G401 (cell line): ENCODE results near the gene S100A16. TPM values are rescaled to one million over a fixed set of nuclear protein-coding genes. Genes with fewer than 3 reads are reported as not detected.
A peak's percentile ranks its signal among the peaks of the same experiment; 100 is the strongest.

Experiments
- DNase-seq: peaks from one replicate; pipeline ENCODE4 v3.0.0-alpha.2; 2015; ENCODE audit warnings: low spot score
- in situ Hi-C: cut with HindIII; loops from 2 replicates; pipeline ENCODE4 v1.10.0; 2016; ENCODE audit warnings: low sequenced_read_pairs, mixed read lengths
- total RNA-seq: library from RNA; depleted of rRNA; stranded (reverse); fragments of >200 nt; shearing (Covaris generic); gene quantifications from 2 replicates; pipeline ENCODE4 v1.2.3, GENCODE V29; 2014; rRNA removed

Gene S100A16, protein sequence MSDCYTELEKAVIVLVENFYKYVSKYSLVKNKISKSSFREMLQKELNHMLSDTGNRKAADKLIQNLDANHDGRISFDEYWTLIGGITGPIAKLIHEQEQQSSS
- total RNA-seq = 81.9 and 98.1 TPM in 2 replicates

DNA sequence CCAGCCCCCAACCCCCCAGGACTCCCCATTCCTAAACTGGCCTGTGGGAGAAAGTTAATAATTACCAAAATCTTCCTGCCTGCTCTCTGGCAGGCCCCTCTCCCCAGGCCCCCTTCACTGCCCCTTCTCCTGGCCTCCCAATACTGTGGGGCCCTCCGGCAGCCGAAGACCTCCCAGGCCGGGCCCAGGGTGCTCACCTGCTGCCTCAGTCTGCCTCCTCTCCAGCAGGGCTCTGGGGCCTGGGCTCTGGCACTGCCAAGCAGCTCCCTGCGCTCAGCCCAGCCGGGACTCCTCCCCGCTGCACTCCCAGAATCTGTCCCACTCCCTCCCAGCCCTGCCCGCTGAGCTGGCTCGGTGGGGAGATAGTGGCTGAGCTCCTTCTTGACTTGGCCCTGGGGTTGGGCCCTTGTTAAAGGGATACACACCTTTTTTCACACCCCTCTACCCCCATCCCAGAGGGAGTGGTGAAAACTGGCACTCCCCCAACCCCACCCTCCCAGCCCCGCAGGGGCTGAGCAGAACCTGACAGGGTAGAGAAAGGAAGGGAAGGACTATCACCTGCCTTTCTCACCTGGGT is at the start of gene S100A16:
Gene S100A16, minus strand, starts transcription at position 383 of the 577 bp plus-strand sequence. CDS start 4,986 bp downstream, outside the sequence.
- DNase-seq = peak; percentile 40

DNA sequence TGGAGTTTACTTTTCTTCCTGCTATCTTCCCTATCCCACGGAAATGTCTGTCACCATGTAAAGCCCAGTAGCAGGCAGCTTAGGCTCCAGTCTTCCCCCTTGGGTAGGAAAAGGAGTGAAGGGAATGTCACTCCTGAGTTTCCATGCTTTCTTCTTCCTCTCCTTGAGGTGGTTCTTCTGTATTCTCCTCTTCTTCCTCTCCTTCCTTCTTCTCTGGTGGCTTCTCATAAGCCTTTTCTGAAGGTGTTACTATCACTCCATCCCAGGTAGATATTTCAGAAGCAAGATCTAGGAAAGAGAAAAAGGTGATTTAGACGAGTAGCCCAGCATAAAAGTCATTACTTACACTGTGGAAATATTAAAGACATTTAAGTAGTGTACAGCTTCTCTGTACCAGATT is 49.3 kb upstream of the S100A16 start:
- in situ Hi-C loops = no loop called here

More for the DNA sequence above, at the start of gene S100A16:
- in situ Hi-C loops = no loop called here

DNA sequence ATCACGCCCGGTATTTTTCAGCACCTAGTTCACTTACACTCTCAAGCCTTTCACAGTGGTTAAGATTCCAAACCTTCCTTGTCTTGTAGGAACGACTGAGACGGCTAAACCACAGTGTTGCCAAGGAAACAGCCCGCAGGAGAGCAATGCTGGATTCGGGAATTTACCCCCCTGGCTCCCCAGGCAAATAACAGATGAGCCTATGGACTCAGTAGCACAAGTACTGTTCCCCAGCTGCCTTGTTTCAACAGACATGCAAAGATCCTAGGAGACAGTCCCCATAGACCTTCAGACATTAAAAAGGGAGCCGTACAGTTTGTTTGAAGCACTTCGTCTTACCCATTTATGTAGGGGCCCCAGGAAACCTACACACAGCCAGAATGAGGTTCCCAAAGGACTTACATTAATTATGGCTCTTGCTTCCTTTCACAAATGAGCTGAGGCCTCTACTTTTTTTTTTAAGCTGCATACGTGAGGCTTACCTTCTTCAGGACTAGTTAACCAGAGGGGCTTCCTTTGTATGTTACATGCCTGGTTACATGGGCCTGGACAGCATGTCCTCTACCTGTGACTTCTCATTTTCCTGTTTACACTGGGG is 48.3 kb upstream of the S100A16 start:
- in situ Hi-C loops = no loop called here
- DNase-seq = no peak

More for the DNA sequence above, 49.3 kb upstream of the S100A16 start:
- DNase-seq = no peak

DNA sequence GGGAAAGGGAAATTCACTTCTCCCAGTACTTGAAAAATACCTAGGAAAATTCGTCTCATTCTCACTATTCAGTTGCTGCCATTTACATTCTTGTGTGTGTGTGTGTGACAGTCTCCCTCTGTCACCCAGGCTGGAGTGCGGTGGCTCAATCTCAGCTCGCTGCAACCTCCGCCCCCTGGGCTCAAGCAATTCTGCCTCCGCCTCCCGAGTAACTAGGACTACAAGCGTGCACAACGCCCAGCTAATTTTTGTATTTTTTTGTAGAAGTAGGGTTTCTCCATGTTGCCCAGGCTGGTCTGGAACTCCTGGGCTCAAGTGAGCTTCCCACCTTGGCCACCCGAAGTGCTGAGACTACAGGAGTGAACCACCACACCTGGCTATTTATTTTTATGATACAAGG is 46.7 kb upstream of the S100A16 start:
- DNase-seq = no peak
- in situ Hi-C loops = no loop called here

DNA sequence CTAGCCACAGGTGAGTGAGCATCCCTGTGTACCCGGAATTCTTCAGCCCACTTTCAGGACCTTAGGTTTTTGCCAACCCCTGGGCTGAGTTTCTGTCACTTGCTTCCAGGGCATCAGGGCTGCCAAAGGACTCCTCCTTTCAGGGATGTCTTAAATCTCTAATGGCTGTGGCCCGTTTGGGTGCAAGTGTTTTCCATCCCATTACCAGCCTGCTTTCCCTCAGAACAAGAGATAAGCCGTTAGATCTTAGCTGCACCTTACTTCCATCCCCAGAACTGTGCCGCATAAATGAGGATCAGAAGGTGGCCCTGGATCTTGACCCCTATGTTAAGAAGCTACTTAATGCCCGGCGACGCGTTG is 46.2 kb upstream of the S100A16 start:
- no peak for DNase-seq
- in situ Hi-C loops = no loop called here

DNA sequence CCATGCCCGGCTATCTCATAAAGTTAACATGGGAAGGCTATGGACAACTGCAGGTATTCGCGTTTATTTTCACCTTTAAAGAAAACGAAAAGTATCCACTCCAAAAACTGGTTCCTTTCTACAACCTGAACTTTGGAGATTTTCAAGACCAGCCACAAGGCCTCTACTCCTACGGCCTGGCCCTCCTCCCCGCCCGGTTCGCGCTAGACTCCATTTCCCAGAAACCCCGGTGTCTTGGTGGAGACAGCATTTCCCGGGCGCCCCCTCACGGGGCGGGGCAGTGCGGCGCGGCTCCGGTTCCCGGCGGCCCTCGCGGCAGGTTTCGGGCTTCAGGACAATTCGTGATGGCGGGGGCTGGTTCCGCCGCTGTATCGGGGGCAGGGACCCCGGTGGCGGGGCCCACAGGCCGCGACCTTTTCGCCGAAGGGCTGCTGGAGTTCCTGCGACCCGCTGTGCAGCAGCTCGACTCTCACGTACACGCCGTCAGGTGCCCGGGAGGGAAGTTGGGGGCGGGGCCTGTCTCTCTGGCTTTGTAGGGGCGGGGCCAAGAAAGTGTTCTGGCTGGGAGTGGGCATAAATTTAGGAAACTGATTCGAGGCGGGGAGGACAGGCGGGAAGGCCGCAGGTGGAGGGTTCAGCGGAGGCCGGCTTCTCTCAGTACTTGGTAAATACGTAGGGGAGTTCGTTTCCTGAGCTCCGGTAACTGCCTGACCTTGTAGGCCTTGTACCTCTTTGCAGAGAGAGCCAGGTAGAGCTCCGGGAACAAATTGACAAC is 45.6 kb upstream of the S100A16 start, which contains the start of gene SNAPIN:
Gene SNAPIN, plus strand, starts transcription at position 304 of the 775 bp plus-strand sequence. Its CDS starts 41 bp downstream, at position 345.
- DNase-seq = peak; percentile 94
- in situ Hi-C loops = no loop called here

DNA sequence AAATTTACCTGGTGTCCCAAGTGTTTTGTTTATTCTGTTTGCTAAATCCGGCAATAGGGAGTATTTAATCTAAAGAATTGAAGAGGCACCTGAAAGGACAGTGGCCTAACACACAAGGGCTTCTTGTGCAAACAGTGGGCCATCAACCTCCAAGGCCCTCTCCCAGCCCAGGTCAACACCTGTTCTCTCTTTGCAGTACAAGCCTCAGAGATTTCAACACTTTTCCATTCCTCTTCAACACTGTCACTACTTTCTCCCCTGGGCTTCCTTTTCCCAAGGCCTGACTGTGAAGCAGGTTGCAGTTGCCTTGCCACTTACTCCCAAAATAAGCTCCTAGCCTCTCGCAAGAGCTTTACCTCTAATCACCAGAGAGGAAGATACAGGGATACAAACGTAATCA is 42.4 kb upstream of the S100A16 start:
- in situ Hi-C loops = no loop called here
- no peak for DNase-seq

DNA sequence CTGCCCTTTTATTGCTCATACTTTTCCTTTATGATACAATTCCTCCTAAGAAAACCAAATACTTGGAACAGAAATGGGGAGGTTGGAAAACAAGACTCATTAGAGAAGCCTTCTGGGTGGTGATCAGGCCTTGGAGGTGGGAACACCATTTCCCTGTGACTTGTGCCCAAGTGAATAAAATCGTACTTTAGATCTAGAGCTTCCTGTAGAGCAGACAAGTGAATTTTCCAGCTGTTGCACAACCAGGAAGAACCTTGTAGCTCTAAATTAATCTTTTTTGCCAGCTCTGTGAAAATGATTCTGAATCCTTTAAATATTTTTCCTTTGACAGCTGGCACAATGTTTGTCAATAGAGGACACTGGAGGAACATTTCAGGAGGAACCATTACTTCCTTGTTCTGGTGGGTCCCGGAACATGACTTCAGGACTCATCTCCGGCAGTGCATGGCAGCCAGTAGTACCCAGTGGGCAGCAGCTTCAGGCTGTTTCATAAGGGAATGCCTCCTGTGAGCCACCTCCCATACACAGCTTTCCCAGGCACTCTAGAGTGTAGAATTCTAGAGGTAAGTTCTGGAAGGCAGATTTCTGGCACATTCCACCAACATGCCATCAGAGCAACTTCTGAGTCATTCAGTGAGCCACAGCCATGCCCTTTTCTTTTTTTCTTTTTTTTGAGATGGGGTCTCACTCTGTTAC is 40.0 kb upstream of the S100A16 start:
- no peak for DNase-seq
- in situ Hi-C loops = no loop called here

DNA sequence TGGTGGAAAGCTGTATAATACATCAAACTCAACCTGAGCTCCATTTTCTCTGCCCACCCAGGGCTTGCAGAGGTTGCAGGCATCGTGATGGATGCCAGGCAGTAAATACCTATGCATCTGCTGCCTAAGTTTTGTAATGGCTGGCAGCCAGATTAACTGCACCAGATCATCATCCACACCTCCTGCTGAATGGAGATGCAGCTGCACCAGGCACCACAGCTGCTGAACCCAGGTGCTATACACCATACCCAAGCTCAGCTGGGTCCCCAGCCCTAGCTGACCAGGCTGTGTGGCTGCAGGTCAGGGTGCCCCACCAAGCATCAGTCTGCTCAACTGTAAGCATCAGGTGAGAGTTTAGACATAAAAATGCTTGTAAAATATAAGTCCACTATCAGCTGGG is 38.8 kb upstream of the S100A16 start:
- in situ Hi-C loops = no loop called here
- no peak for DNase-seq

DNA sequence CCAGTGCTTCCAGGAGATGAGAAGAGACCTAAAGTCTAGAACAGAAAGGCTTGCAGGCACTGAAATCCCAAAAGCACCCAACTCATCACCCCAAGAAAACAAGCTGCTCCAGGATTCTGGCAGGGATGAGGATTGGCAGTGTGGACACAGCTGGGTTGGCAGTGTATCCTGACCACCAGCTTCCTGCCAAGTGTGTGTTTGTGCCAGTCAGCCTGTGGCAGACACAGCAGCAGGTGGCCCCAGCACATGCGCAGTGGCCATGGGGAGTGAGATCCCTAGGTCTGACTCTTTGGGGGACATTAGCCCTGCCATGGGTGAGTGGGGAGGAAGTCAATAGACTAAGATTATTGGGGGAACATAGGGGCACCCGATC is 36.9 kb upstream of the S100A16 start:
- in situ Hi-C loops = no loop called here
- DNase-seq = peak; percentile 76

DNA sequence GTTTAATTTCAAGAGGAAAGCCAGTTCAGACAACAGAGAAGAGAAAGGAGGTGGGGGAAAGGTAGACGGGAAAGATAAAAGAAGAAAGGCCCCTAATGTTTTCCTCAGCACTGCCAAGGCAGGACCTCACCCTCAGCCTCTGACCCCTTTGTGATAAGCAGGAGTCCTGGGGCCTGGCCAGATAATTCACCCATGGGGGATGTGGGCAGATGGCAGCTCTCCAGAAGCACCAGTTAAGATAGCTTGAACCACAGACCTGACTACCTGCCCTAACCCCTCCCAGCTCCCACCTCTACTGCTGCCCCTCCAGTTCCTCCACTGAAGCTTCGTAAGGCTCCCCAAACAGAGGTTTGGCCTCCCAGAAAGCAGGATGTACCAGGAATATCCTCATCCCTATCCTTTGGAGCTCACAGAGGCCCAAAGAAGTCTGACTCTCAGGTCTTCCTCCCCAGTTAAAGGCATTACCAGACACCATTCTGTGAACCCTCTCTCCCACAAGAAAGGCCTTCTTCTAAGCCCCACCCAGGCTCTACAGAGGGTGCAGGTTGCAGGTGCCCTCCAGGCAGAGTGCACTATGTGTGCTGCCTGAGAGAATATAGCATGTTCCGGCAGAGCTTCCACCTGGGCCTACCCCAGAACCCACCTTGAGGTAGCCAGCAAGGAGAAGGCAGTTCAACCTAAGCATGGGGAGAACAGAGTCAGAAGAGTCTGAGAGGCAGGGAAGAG is 36.4 kb upstream of the S100A16 start:
- in situ Hi-C loops = no loop called here
- no peak for DNase-seq

DNA sequence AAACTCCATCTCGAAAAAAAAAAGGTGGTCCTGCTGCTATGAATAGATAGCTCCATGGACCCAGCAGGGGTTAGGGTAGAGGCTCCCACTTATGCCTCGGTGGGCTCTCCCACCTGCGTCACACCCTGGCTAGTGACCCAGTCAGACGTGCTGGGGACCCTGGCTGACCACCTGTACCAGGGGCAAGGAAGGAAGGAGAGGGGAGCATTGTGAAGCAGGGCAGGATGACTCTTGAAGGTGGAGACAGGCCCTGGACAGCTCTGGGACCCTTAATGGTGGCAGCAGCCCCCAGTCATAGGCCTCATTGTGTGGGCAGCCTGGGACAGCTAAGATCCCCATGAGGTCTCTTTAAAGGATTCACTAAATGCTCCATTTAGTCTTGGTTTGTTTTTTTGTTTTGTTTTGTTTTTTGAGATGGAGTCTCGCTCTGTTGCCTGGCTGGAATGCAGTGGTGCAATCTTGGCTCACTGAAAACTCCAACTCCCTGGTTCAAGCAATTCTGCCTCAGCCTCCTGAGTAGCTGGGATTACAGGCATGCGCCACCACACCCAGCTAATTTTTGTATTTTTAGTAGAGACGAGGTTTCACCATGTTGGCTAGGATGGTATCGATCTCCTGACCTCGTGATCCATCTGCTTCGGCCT is 35.2 kb upstream of the S100A16 start:
- no peak for DNase-seq
- in situ Hi-C loops = no loop called here

DNA sequence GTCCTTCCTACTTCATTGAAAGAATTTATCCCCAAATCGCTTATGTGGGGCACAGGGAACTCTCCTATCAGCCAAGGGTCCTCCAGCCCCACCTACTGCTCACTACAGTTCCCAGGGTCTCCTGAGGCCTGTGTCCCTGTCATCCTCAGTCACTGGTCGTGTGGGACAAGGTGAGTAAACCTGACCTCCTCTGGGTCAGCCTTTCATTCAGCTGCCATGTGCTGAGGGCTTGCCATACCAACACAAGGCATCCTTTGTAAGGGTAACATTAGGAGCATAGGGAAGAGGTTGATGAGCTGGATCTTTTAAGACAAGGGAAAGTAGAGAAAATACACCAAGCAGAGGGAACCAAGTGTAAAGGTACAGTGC is 34.4 kb upstream of the S100A16 start:
- in situ Hi-C loops = no loop called here
- DNase-seq = no peak

DNA sequence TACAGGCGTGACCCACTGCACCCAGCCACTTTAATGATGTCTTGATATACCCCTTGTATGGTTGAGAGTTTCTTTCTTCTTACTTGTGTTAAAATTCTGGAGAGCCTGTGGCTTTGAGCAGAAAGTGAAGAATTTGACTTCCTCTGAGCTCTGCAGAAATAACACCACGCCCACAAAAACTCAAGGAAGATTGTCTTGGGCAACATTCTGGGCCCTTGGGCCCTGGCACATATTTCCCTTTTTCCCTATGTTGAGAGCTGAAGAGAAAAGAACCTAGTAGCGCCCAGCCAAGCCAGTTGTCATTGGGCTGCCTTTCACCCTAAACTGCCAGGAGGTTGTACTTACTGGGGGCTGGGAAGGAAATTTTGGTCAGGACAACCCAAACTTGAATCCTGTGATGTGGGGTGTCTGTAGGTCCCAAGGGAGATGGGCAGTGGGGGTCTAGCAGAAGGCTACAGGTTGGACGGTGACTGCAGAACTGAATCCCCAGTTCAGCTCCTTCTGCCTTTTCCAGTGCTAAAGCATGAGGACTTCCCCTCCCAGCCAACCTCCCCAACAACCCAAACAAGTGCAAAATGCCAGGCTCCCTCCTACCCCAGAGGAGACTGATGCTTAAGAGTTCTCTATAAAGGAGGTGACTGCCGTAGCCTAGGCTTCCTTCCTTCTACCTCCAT is 33.9 kb upstream of the S100A16 start:
- DNase-seq = no peak
- in situ Hi-C loops = no loop called here

DNA sequence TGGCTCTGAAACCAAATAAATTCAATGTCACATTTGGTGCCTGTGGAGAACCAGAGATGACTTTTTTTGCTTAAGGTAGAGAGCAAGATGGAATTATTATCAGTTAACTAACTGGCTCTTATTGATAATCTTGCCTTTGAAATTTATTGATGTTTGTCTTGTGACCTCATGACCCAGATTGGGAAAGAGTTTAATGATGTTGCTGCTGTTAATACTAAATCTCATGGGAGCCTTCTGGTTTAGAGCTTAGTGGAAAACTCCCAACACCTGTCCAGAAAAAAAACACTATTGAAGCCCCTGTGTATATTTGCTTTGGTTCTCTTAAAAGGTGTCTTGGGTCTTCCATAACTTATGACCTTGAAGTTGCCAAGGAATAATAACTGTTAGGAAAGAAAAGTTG is 30.9 kb upstream of the S100A16 start:
- no peak for DNase-seq
- in situ Hi-C loops = no loop called here

DNA sequence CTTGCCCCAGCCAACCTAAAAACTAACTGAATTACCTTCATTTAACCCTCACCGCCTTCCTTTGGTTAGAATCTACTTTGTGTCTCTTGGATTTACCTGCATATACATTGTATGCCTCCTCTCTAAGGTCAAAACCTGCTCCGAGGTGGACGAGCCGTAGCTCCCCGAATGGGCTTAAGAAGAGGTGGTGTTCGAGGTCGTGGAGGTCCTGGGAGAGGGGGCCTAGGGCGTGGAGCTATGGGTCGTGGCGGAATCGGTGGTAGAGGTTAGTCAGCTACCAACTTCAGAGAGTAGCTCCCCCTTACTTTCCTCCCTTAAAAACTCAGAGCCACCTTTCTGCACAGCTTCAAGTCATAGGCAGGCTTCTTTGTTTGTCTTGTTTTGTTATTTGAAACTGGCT is 30.2 kb upstream of the S100A16 start:
- in situ Hi-C loops = no loop called here
- DNase-seq = no peak

DNA sequence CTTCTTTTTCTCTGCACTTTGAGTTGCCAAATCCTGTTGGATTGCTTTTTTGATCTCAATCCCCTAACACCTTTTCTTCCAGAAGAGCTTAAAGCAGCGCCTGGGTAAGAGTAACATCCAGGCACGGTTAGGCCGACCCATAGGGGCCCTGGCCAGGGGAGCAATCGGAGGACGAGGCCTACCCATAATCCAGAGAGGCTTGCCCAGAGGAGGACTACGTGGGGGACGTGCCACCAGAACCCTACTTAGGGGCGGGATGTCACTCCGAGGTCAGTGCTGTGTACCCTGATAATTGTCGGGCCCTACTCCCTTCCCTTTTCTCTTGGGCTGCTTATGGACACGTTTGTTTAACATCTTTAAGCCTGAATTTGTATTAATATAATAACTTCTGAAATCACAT is 29.2 kb upstream of the S100A16 start:
- DNase-seq = no peak
- in situ Hi-C loops = no loop called here

DNA sequence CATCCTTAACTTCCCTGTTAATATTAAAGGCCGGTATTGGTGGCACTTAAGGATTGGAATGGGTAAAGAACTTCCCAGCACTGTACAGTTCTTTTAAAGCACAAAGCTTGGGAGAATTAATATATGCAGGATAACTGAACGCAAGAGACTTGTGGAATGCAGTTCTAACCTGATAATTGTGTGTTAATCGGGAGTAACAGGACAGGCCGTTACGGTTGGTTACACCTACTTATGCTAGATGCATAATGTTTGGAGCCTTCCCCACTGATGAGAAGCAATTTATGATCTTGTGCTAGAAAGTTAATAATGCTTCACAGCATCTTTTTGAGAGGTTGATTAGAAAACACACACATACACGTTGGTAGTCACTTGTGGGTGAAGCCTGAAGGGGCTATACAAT is 27.9 kb upstream of the S100A16 start:
- no peak for DNase-seq
- in situ Hi-C loops = no loop called here
